ENCODE data around the gene FMO1.

GRCh38 chr1:171206978-171207355 is 41.3 kb upstream of the FMO1 start:
- TF ChIP-seq CTCF (IDR thresholded peaks at IDR 0.05) (no peak), EZH2phosphoT487 (IDR thresholded peaks at IDR 0.05) (no peak), EZH2 (IDR thresholded peaks at IDR 0.05) (no peak)
